Mammary epithelial cell (primary cell): ENCODE results near the gene HCN3.

Source experiments
- EZH2 ChIP-seq: IDR thresholded peaks from 2 replicates; pipeline ENCODE4 v1.6.1; 2012; ENCODE audit warnings: low read length, inconsistent platforms, borderline replicate concordance
- TF ChIP-seq, protein P1 (sequence below), 2 donors: IDR thresholded peaks in 1 of 2; conservative IDR thresholded peaks in 1 of 2; 2 replicates each; pipeline ENCODE4 v1.5.1; 2011 to 2012; ENCODE audit warnings: inconsistent platforms in 2 of 2, low read length in 2 of 2, mild to moderate bottlenecking in 2 of 2, control low read depth in 1 of 2, low read depth in 1 of 2; ENCODE audit not compliant: insufficient read depth in 1 of 2; ENCODE audit errors: extremely low read depth in 1 of 2

DNA sequence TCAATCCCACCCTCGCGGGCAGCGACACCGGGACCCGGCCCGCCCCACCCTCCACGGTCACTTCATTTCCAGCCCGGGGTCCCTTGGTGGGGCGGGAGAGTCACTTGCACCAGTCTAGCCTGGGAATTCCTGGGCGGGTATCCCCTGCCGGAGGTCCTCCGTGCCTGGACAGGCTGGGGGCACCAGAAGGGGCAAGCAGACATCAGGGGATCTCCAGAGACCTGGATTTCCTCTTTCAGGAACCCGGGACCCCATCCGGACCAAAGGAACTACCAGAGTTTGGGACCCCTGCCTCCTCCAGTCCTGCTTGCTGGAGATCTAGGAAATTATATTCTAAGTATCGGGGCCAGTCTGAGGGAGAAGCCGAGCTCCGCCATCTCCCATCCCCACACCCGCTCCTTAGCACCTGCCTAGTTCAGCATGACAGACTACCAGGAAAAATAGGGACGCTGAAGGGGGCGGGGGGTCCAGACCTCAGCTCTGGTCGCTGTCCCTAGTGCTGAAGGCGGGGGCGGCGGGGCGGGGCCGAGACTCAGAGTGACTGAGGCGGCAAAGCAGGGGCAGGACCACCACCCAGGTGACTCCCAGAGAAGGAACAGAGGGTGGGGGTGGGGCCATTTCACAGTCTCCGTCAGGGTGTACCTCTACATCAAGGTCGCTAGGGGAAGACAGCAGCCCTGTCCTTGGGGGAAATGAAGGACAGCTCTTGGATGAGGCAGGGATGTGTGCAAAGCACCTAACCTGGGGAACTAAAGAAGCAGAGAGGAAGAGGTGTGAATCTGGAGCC is 832 bp downstream of the HCN3 start:
- TF ChIP-seq EZH2 = no peak
- TF ChIP-seq, protein P1, sequence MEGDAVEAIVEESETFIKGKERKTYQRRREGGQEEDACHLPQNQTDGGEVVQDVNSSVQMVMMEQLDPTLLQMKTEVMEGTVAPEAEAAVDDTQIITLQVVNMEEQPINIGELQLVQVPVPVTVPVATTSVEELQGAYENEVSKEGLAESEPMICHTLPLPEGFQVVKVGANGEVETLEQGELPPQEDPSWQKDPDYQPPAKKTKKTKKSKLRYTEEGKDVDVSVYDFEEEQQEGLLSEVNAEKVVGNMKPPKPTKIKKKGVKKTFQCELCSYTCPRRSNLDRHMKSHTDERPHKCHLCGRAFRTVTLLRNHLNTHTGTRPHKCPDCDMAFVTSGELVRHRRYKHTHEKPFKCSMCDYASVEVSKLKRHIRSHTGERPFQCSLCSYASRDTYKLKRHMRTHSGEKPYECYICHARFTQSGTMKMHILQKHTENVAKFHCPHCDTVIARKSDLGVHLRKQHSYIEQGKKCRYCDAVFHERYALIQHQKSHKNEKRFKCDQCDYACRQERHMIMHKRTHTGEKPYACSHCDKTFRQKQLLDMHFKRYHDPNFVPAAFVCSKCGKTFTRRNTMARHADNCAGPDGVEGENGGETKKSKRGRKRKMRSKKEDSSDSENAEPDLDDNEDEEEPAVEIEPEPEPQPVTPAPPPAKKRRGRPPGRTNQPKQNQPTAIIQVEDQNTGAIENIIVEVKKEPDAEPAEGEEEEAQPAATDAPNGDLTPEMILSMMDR (conservative IDR thresholded peaks at IDR 0.05 in 1 of 2, IDR thresholded peaks at IDR 0.05 in 1 of 2; ENCODE audit: extremely low read depth in 1 of 2, insufficient read depth in 1 of 2, low read depth in 1 of 2, low read length in 2 of 2) = peak; percentile 27 to 56
